ENCODE measurements around the gene IL15. TPM values are rescaled to one million over a fixed set of nuclear protein-coding genes. Genes with fewer than 3 reads are reported as not detected.

The IL15 gene
- total and polyA plus RNA-seq, 2 experiments from 2014 or later: 2.3 to 3.7 TPM

GRCh38 chr4:141713771-141714445 lies 77.5 kb downstream of the IL15 start (continued):
- TF ChIP-seq ETS1 (IDR thresholded peaks at IDR 0.05): no peak
- no peak for TF ChIP-seq ZNF331 (CRISPR knock-in tag; IDR thresholded peaks at IDR 0.05; ENCODE audit: low read depth)
- no peak for TF ChIP-seq NANOG (IDR thresholded peaks at IDR 0.05; ENCODE audit: borderline replicate concordance)
- TF ChIP-seq STAT1 (IDR thresholded peaks at IDR 0.05; ENCODE audit: unreplicated experiment): no peak
- TF ChIP-seq EZH2phosphoT487 (IDR thresholded peaks at IDR 0.05; ENCODE audit: unreplicated experiment): no peak

DNA sequence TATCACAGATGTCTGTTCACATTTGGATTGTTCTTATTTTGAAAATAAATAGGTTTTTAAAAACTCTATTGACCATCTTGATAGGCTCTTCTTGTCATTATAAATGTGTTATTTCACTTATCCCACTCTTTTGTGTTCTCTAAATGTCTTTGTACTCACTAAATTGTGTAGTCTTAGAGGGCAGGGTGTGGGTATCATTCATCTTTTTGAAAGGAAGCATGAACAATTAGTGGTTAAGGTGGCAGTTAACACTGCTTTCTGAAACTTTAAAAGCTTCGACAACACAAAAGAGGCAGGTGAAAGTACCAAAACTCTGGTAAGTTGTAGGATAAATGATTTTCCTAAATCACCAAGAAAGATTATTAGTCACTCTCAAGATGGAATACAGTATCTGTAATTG lies 83.2 kb downstream of the IL15 start:
- H3K9me3 Mint-ChIP-seq: peaks cover 9% of the 10 kb centered on the region; the same call in 2 of the 3 replicates
- DNase-seq (ENCODE audit: low spot score) (no peak), ATAC-seq (no peak)
- H3K4me3 Mint-ChIP-seq: no peak overlapping the region
- Histone ChIP-seq H3K4me1 (ENCODE audit: insufficient read depth) (no peaks in the 10 kb centered on the region), H3K9me2 (ENCODE audit: insufficient read depth) (no peaks in the 10 kb centered on the region), H3F3A (replicated peaks; ENCODE audit: low read depth) (no peaks in the 10 kb centered on the region), H4K20me1 (replicated peaks; ENCODE audit: insufficient read depth) (no peaks in the 10 kb centered on the region), H3K79me2 (replicated peaks; ENCODE audit: insufficient read depth) (no peaks in the 10 kb centered on the region), H3K27ac (ENCODE audit: low read depth) (no peak overlapping the region), H3K4me2 (no peak overlapping the region), H2AFZ (no peak overlapping the region), H3K27me3 (ENCODE audit: insufficient read depth) (no peaks in the 10 kb centered on the region), H3K36me3 (ENCODE audit: insufficient read depth) (no peaks in the 10 kb centered on the region), H3K4me3 (no peak overlapping the region)
- TF ChIP-seq CREB1 (CRISPR knock-in tag; IDR thresholded peaks at IDR 0.05; ENCODE audit: low read depth): no peak
- TF ChIP-seq POLR2AphosphoS5 (IDR thresholded peaks at IDR 0.05; ENCODE audit: low read depth): no peak
- TF ChIP-seq JUNB (IDR thresholded peaks at IDR 0.05; ENCODE audit: unreplicated experiment): no peak
- TF ChIP-seq ETS1 (IDR thresholded peaks at IDR 0.05): no peak
- no peak for TF ChIP-seq ZNF114 (CRISPR knock-in tag; IDR thresholded peaks at IDR 0.05)
- TF ChIP-seq ZNF462 (CRISPR knock-in tag; IDR thresholded peaks at IDR 0.05): no peak
- peaks cover 2% of the 10 kb centered on the region for H3K27me3 Mint-ChIP-seq (ENCODE audit: insufficient read depth, low read depth, poor library complexity)
- H3K4me1 Mint-ChIP-seq: no peaks in the 10 kb centered on the region
- H3K27ac Mint-ChIP-seq: no peak overlapping the region
- peaks cover 3% of the 10 kb centered on the region; the same call in 1 of the 3 replicates for H3K36me3 Mint-ChIP-seq (ENCODE audit: low read depth)
